ENCODE data around the gene PPFIA2.
A peak's percentile ranks its signal among the peaks of the same experiment; 100 is the strongest.
"Not testable (repeated sequence)": the region's sequence is repeated elsewhere in the genome, so short reads cannot be mapped to it uniquely, and the experiment has no call there.

Gene PPFIA2

DNA sequence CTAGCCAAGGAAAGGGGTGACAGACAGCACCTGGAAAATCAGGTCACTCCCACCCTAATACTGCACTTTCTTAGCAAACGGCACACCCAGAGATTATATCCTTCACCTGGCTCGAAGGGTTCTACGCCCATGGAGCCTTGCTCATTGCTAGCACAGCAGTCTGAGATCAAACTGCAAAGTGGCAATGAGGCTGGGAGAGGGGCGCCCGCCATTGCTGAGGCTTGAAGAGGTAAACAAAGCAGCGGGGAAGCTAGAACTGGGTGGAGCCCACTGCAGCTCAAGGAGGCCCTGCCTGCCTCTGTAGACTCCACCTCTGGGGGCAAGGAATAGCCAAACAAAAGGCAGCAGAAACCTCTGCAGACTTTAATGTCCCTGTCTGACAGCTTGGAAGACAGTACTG, 99.8 kb downstream of the PPFIA2 start:
- DNase-seq: not testable (repeated sequence)

DNA sequence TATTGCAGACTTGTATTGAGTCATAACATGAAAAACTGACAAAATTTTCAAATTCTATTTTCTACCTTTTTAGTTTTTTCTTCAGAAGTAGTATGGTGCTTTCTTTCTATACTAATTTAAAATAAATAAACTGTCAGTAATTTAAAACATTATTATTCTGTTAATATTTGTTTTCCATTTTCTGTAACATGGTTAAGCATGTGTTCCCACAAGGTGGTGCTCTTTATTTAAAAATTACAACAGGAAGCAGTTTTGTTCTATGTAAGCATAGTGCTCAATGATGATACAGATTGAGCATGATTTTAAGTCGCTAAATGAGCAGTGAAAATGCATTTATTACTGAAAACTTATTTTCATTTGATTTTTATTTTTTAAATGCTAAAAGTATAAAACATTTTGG, 114.6 kb downstream of the PPFIA2 start:
- DNase-seq: peak; percentile 41

DNA sequence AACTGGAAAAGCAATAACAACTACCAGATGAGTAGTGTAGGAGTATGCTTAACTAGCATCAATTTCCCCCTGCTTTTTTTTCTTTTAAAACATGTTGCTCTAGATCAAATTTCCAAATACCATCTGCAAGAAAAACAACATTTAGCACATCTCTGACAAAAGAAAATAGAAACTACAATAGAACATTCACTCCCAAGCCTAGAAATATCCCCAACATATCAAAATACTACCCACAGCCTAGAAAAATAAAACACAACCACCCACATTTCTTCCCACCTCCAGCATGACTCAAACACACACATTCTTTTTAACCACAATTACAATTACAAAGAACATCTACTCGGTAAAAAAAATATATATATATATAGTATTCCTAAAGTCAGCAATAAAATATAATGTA, 120.0 kb downstream of the PPFIA2 start:
- no peak for DNase-seq

- no peak for DNase-seq
Observed at GRCh38 chr12:81633127-81633526, 126.0 kb downstream of the PPFIA2 start.

DNA sequence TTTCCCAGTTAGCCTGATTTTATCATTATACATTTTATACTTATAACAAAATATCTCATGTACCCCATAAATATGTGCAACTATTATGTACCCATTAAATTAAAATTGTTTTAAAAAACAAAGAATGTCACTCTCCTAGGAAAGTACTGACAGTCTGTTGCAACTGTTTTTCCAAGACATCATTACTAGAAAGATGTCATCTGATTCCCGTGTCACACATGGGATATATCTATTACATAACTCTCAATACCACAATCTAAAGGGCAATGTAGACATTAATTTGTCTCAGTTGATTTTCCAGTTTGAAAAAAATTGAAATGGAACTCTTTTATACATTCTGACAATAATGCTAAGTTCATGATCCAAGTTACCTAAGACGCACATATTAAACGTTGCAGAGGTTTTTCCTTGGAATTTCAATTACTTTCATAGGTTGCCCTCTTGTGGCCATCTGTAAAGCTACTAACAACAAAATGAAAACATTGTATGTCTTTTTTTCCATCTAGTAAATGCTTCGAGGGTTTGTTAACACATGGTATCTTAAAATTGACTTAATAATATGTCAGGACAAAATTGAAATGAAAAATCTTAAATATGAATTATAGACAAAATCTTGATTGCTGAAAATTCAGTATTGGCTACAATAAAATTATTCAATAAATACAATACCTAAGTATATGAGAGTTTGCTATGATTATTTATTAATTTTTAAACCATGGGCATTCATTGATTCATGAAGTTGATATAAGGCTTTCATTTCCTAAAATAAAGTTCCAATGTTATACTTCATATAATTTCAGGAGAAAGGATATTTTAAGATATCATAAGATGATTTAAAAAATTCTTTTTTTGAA, 131.6 kb downstream of the PPFIA2 start:
- DNase-seq: peak; percentile 46

DNA sequence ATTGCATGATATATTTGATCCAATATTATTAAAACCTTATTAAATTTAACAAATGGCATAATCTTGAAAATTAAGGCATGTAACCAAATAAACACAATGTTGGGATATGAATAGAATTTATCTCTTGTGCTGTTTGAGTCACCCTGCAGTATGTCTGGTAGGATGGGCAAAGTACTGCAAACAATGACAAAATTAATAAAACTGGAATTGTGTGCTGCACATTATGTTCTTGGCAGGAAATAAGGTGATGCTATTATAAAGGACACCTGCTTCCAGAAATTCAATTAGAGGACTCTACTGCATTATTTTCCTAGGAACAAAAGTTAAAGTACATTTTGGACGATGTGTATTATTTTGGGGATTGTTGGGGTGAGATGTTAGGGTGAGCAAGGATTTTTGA, 132.7 kb downstream of the PPFIA2 start:
- no peak for DNase-seq

GRCh38 chr12:81617915-81618314, 141.2 kb downstream of the PPFIA2 start:
- no peak for DNase-seq

DNA sequence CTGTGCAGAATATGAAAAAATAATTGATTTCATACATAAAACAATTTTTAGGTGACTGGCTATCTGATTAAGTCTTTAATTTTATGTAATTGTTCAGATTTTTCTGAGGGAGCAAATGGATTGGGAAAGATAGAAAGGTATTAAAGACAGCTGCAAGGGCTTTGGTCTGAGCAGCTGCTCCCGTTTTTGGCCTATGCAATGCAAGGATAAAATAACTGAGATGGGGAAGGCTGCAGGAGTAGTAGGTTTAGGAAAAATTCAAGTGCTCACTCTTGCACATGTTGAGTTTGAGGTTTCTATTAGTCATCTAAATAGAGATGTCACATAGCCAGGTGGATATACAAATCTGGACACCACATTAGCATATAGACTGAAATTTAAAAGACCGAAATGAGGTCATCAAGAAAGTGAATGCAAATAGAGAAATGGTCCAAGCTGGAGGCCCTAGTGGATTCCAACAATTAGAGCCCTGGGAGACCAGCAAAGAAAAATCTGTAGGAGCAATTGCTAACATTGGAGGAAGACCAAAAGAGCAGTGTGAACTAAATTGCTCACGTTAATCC, 144.0 kb downstream of the PPFIA2 start:
- no peak for DNase-seq

- no peak for DNase-seq
Observed at GRCh38 chr12:81610955-81611889, 147.9 kb downstream of the PPFIA2 start.

- DNase-seq: no peak
Observed at GRCh38 chr12:81597928-81598604, 161.1 kb downstream of the PPFIA2 start.

GRCh38 chr12:81596558-81596957, 162.6 kb downstream of the PPFIA2 start:
- no peak for DNase-seq

DNA sequence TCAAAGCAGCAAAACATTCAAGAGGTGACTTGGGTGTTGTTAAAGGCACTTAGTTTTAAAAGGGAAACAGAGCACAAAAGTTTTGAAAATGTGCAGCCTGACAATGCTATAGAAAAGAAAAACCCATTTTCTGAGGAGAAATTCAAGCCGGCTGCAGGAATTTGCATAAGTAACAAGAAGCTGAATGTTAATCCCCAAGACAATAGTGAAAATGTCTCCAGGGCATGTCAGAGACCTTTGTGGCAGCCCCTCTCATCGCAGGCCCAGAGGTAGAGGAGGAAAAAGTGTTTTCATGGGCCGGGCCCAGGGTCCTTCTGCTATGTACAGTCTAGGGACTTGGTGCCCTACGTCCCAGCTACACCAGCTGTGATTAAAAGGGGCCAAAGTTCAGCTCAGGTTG, 167.9 kb downstream of the PPFIA2 start:
- no peak for DNase-seq

DNA sequence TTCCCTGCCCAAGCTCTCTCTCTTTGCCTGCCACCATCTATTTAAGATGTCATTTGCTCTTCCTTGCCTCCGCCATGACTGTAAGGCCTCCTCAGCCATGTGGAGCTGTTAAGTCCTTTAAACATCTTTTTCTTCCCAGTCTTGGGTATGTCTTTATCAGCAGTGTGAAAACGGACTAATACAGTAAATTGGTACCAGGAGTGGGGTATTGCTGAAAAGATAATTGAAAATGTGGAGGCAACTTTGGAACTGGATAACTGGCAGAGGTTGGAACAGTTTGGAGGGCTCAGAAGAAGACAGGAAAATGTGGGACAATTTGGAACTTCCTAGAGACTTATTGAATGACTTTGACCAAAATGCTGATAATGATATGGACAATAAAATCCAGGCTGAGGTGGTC, 168.4 kb downstream of the PPFIA2 start:
- DNase-seq: not testable (repeated sequence)

GRCh38 chr12:81588235-81589008, 170.7 kb downstream of the PPFIA2 start:
- DNase-seq: no peak

DNA sequence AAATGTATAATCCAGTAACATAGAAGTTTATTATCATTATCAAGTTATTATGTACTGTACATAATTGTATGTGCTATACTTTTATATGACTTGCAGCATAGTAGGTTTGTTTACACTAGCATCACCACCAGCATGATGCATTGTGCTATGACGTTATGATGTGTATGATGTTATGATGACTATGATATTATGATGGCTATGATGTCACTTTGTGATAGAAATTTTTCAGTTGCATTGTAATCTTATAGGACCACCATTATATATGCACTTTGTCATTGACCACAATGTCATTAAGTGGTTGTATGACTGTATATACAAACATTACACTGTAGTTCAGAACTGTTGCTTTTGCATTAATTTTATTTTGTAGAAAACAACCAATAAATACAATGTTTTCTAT, 173.4 kb downstream of the PPFIA2 start:
- no peak for DNase-seq

DNA sequence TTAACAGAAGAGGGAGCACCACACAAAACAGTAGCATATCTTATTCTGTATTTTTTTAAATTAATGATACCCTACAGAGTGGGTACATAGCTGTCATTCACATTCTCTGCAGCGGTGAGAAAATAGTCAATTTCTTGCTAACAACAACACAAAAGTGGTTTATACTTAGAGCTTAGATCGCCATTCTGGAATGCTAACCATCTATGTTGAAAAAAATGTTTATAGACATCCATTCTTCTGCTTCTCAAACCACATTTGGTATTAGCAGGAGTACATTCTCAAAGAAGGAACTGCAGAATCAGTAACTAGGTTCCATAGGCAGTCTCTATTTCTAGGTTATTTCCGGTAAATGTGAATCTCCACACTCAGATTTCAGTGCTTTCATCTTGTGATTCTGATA, 185.9 kb downstream of the PPFIA2 start:
- peak; percentile 50 for DNase-seq

GRCh38 chr12:81572411-81572810, 186.7 kb downstream of the PPFIA2 start:
- no peak for DNase-seq

DNA sequence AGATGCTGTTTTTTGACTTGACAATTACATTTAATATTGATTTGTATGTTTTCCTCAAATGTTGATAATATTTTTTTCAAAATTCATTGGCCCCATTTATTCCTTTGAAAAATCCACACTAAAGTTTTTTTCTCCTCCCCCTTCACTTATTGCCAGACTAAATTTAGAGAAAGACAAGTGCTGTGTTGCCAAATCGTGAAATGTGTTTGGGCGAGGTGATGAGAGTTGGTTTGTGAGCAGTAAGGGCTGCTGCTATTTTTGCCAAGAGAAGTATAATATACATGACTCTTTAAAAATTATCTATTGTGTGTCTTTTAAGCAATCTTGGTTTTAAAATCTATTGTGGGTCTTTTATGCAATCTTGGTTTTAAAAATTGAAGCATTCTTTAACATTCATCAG, 188.9 kb downstream of the PPFIA2 start:
- DNase-seq: no peak

- no peak for DNase-seq
Observed at GRCh38 chr12:81564237-81564636, 194.9 kb downstream of the PPFIA2 start.

DNA sequence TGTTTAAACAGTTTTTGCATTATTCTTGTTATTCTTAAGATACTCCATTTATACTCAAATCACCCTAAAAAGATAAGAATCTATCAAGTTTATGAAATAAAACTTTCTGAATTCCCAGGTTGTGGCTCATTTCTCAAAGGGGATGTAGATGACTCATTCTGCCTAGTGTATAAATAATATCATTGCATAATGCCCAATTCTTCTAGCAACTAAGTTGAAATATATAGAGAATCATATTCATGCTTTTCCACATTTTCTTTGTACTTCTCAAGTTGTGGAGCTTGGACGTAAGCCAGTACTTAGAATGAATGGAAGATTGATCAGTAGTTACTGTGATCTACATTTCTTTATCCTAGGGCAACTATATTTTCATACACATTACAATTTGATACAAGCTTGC, 201.1 kb downstream of the PPFIA2 start:
- peak; percentile 58 for DNase-seq

- DNase-seq: no peak
Observed at GRCh38 chr12:81546811-81547210, 212.3 kb downstream of the PPFIA2 start.

DNA sequence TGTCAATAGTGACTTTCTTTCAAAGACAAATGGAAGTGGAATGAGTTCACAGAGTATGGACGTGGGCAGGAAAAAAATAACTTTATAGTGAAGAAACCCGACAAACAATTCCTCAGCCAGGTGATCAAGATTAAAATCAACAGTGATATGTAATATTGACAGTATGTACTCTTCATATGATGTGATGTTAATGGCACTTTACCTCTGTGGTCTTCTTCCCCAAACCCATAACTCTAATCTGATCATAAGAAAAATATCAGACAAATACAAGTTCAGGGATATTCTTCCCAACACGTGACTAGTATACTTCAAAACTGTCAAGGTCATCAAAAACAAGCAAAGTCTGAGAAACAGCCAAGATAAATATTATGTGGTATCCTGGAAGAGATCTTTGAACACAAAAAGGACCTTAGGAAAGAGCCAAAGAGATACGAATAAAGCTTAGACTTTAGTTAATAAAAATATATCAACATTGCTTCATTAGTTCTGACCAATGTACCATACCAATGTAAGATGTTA, 215.5 kb downstream of the PPFIA2 start:
- no peak for DNase-seq

Measured in fibroblast of upper back skin (primary cell).